Measurements from ENCODE around the gene RASSF6.
"Not testable (repeated sequence)": the region's sequence is repeated elsewhere in the genome, so short reads cannot be mapped to it uniquely, and the experiment has no call there.

Gene RASSF6

DNA sequence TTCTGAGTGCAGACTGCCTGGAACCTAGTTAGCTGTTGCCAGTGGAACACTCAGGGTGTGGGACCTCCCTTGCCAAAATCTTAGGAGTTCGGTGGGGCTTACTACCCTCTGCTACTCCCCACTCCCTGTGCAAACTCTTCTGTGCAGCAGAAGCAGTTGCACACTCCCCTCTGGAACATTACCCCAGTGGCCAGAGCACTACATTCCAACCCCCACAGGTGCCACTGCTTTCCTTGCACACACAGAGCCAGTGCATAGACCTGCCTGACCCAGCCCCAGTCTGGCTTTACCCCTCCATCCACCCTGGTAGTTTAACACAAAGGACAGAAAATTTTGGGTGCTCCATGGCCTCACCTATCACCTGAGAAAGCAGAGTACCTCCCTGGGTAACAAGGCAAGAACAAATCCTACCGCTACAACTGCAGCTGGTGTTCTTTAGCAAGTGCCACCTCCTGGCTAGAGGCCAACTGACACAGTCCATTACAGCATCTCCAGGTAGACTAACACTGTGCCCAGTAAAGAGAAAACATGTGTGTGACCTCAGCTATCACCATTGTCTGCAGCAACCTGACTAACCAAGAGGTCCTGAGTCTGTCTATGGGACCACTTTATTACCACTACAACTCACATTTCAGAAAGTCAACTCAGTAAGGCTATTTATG is 11.5 kb upstream of the RASSF6 start (continued):
- TF ChIP-seq ZNF23 (tag by site-specific recombination; IDR thresholded peaks at IDR 0.05; ENCODE audit: borderline replicate concordance), result no peak
- no peak for TF ChIP-seq ZNF768 (tag by site-specific recombination; IDR thresholded peaks at IDR 0.05)
- TF ChIP-seq ZNF654 (tag by site-specific recombination; IDR thresholded peaks at IDR 0.05; ENCODE audit: low read depth), result no peak

DNA sequence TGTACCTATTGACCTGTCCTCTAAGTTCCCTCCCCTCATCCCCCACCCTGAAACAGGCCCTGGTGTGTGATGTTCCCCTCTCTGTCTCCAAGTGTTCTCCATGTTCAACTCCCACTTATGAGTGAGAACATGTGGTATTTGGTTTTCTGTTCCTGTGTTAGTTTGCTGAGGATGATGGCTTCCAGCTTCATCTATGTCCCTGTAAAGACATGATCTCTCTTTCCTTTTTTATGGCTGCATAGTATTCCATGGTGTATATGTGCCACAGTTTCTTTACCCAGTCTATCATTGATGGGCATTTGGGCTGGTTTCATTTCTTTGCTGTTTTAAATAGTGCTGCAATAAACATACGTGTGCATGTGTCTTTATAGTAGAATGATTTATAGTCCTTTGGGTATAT is 8.6 kb upstream of the RASSF6 start:
- CTCF ChIA-PET; H3K36me3 ChIP-seq (ENCODE audit: control insufficient read depth in 2 of 2, insufficient read depth in 1 of 2, low read length in 2 of 2); H3K27ac ChIP-seq (ENCODE audit: extremely low read depth, low read depth, low read length); H3K9me3 ChIP-seq (ENCODE audit: control insufficient read depth, insufficient read depth, low read depth, low read length); H3K4me3 ChIP-seq (ENCODE audit: low read depth, low read length); POLR2A ChIA-PET; H3K4me1 ChIP-seq (ENCODE audit: control insufficient read depth, insufficient read depth, low read length): not testable (repeated sequence)
- TF ChIP-seq ZNF146 (tag by site-specific recombination; IDR thresholded peaks at IDR 0.05), result peak; percentile 52; the same call in 1 of the 2 replicates

DNA sequence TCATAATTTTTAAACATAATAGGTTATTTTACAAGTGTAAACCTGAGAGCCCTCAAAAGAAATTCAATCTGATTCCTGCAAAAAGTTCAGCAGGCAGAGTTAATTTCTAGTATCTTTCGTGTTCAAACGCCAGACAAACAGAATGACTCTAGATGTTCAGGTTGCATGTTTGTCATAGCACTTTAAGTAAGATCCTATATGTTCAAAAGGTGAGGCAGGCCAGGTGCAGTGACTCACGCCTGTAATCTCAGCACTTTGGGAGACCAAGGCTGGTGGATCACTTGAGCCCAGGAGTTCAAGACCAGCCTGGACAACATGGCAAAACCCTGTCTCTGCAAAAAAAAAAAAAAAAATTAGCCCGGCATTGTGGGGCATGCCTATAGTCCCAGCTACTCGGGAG is 1.1 kb upstream of the RASSF6 start:
- H3K27ac ChIP-seq (ENCODE audit: extremely low read depth, low read depth, low read length), result no peak overlapping the region
- CTCF ChIA-PET, result interaction anchor here (1.0 kb wide), 1 partner anchor 63 kb away, joined by 3 read pairs; no protein-coding TSS in a partner anchor
- H3K4me1 ChIP-seq (ENCODE audit: control insufficient read depth, insufficient read depth, low read length), result peaks cover 4% of the 10 kb centered on the region
- H3K9me3 ChIP-seq (ENCODE audit: control insufficient read depth, insufficient read depth, low read depth, low read length), result no peaks in the 10 kb centered on the region
- POLR2A ChIA-PET, result no interaction called here
- no peaks in the 10 kb centered on the region for H3K36me3 ChIP-seq (ENCODE audit: control insufficient read depth in 2 of 2, insufficient read depth in 1 of 2, low read length in 2 of 2)
- no peak overlapping the region for H3K4me3 ChIP-seq (ENCODE audit: low read depth, low read length)
- no peak for TF ChIP-seq ZNF157 (tag by site-specific recombination; IDR thresholded peaks at IDR 0.05)
- TF ChIP-seq MEIS1 (CRISPR knock-in tag; IDR thresholded peaks at IDR 0.05; ENCODE audit: borderline replicate concordance), result no peak
- TF ChIP-seq, protein P1, sequence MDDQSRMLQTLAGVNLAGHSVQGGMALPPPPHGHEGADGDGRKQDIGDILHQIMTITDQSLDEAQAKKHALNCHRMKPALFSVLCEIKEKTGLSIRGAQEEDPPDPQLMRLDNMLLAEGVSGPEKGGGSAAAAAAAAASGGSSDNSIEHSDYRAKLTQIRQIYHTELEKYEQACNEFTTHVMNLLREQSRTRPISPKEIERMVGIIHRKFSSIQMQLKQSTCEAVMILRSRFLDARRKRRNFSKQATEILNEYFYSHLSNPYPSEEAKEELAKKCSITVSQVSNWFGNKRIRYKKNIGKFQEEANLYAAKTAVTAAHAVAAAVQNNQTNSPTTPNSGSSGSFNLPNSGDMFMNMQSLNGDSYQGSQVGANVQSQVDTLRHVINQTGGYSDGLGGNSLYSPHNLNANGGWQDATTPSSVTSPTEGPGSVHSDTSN (CRISPR knock-in tag; IDR thresholded peaks at IDR 0.05), result no peak
- TF ChIP-seq, protein P2, sequence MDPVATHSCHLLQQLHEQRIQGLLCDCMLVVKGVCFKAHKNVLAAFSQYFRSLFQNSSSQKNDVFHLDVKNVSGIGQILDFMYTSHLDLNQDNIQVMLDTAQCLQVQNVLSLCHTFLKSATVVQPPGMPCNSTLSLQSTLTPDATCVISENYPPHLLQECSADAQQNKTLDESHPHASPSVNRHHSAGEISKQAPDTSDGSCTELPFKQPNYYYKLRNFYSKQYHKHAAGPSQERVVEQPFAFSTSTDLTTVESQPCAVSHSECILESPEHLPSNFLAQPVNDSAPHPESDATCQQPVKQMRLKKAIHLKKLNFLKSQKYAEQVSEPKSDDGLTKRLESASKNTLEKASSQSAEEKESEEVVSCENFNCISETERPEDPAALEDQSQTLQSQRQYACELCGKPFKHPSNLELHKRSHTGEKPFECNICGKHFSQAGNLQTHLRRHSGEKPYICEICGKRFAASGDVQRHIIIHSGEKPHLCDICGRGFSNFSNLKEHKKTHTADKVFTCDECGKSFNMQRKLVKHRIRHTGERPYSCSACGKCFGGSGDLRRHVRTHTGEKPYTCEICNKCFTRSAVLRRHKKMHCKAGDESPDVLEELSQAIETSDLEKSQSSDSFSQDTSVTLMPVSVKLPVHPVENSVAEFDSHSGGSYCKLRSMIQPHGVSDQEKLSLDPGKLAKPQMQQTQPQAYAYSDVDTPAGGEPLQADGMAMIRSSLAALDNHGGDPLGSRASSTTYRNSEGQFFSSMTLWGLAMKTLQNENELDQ (tag by site-specific recombination; IDR thresholded peaks at IDR 0.05; ENCODE audit: low read depth), result no peak
- TF ChIP-seq OSR2 (tag by site-specific recombination; IDR thresholded peaks at IDR 0.05), result no peak
- TF ChIP-seq ZNF510 (tag by site-specific recombination; IDR thresholded peaks at IDR 0.05; ENCODE audit: insufficient replicate concordance), result no peak
- TF ChIP-seq ZNF169 (tag by site-specific recombination; IDR thresholded peaks at IDR 0.05), result no peak
- no peak for TF ChIP-seq ZNF792 (tag by site-specific recombination; IDR thresholded peaks at IDR 0.05)
- TF ChIP-seq ZBTB1 (tag by site-specific recombination; IDR thresholded peaks at IDR 0.05), result no peak
- TF ChIP-seq ZXDB (tag by site-specific recombination; IDR thresholded peaks at IDR 0.05), result no peak
- no peak for TF ChIP-seq ZNF223 (tag by site-specific recombination; IDR thresholded peaks at IDR 0.05)
- no peak for TF ChIP-seq ZNF624 (tag by site-specific recombination; IDR thresholded peaks at IDR 0.05)
- TF ChIP-seq ZBTB48 (tag by site-specific recombination; IDR thresholded peaks at IDR 0.05), result no peak
- no peak for TF ChIP-seq ZNF555 (tag by site-specific recombination; conservative IDR thresholded peaks at IDR 0.05)

GRCh38 chr4:73619346-73619745 is 890 bp downstream of the RASSF6 start:
- H3K9me3 ChIP-seq (ENCODE audit: control insufficient read depth, insufficient read depth, low read depth, low read length), result no peaks in the 10 kb centered on the region
- peaks cover 4% of the 10 kb centered on the region for H3K4me1 ChIP-seq (ENCODE audit: control insufficient read depth, insufficient read depth, low read length)
- H3K4me3 ChIP-seq (ENCODE audit: low read depth, low read length), result no peak overlapping the region
- H3K36me3 ChIP-seq (ENCODE audit: control insufficient read depth in 2 of 2, insufficient read depth in 1 of 2, low read length in 2 of 2), result no peaks in the 10 kb centered on the region
- POLR2A ChIA-PET, result no interaction called here
- CTCF ChIA-PET, result interaction anchor here (0.6 to 1.7 kb wide), 2 partner anchors 26 to 52 kb away, joined by 3 to 4 read pairs; no protein-coding TSS in a partner anchor
- no peak overlapping the region for H3K27ac ChIP-seq (ENCODE audit: extremely low read depth, low read depth, low read length)
- TF ChIP-seq, protein P3, sequence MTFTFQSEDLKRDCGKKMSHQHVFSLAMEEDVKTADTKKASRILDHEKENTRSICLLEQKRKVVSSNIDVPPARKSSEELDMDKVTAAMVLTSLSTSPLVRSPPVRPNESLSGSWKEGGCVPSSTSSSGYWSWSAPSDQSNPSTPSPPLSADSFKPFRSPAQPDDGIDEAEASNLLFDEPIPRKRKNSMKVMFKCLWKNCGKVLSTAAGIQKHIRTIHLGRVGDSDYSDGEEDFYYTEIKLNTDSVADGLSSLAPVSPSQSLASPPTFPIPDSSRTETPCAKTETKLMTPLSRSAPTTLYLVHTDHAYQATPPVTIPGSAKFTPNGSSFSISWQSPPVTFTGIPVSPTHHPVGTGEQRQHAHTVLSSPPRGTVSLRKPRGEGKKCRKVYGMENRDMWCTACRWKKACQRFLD (tag by site-specific recombination; IDR thresholded peaks at IDR 0.05), result no peak
- TF ChIP-seq ZNF707 (tag by site-specific recombination; IDR thresholded peaks at IDR 0.05), result no peak
- no peak for TF ChIP-seq ZNF311 (tag by site-specific recombination; IDR thresholded peaks at IDR 0.05; ENCODE audit: borderline replicate concordance)
- TF ChIP-seq ZBTB26 (tag by site-specific recombination; optimal IDR thresholded peaks at IDR 0.05), result no peak
- no peak for TF ChIP-seq ZNF239 (tag by site-specific recombination; IDR thresholded peaks at IDR 0.05)
- no peak for TF ChIP-seq ZNF514 (tag by site-specific recombination; IDR thresholded peaks at IDR 0.05)
- TF ChIP-seq YY1 (tag by site-specific recombination; IDR thresholded peaks at IDR 0.05), result no peak
- TF ChIP-seq ZNF585B (tag by site-specific recombination; IDR thresholded peaks at IDR 0.05), result no peak
- TF ChIP-seq OVOL3 (tag by site-specific recombination; IDR thresholded peaks at IDR 0.05), result no peak
